GM12878 (cell line): ENCODE data around the gene CARMIL3. TPM values are rescaled to one million over a fixed set of nuclear protein-coding genes. Genes with fewer than 3 reads are reported as not detected.

Experiments
- BCLAF1 ChIP-seq: fragments of 450-650 bp; IDR thresholded peaks from 2 replicates; pipeline ENCODE4 v1.6.1; 2017; ENCODE audit warnings: antibody characterized with exemption, mild to moderate bottlenecking, moderate library complexity
- CBX5 ChIP-seq: sonication (generic); IDR thresholded peaks from 2 replicates; pipeline ENCODE4 v1.6.1; 2016; ENCODE audit warnings: low read depth, moderate library complexity, mild to moderate bottlenecking, inconsistent platforms
- CEBPB ChIP-seq, 2 experiments: fragments of 150-350 bp in 1 of 2; IDR thresholded peaks; 2 replicates each; pipeline ENCODE4 v1.6.1; 2012 to 2014; ENCODE audit warnings: low read depth in 2 of 2, low read length in 2 of 2, borderline replicate concordance in 1 of 2, inconsistent platforms in 1 of 2
- E4F1 ChIP-seq: fragments of 450-650 bp; IDR thresholded peaks from 2 replicates; pipeline ENCODE4 v1.6.1; 2018; ENCODE audit warnings: borderline replicate concordance, mild to moderate bottlenecking; ENCODE audit not compliant: partially characterized antibody
- FOXK2 ChIP-seq: fragments of 450-650 bp; IDR thresholded peaks from 2 replicates; pipeline ENCODE4 v1.6.1; 2017; ENCODE audit warnings: mild to moderate bottlenecking, moderate library complexity
- HDAC6 ChIP-seq: fragments of 200-600 bp; sonication (generic); IDR thresholded peaks from one replicate; pipeline ENCODE4 v1.8.0; 2017; ENCODE audit warnings: antibody characterized with exemption; ENCODE audit not compliant: unreplicated experiment
- POLR2AphosphoS2 ChIP-seq: IDR thresholded peaks from 2 replicates; pipeline ENCODE4 v1.6.1; 2011; ENCODE audit warnings: low read depth, mild to moderate bottlenecking, low read length, improper control_type of control experiment, moderate library complexity
- STAT3 ChIP-seq: IDR thresholded peaks from 2 replicates; pipeline ENCODE4 v1.6.1; 2011; ENCODE audit warnings: low read depth, low read length, improper control_type of control experiment
- ZNF274 ChIP-seq: IDR thresholded peaks from one replicate; pipeline ENCODE4 v1.8.0; 2011; ENCODE audit not compliant: insufficient read length, insufficient read depth
- polyA plus RNA-seq, 11 experiments: library from polyadenylated mRNA; depleted of rRNA in 4 of 11; unstranded in 6 of 11; stranded (reverse) in 5 of 11; fragments of >200 nt; fragmentation: Nextera tagmentation in 4 of 11; fragmentation: Illumina TruSeq in 1 of 11; extraction: Ambion mirVana in 4 of 11; extraction: Trizol in 1 of 11; gene quantifications; 1 replicate in 1 of 11; 2 replicates in 10 of 11; pipeline versions ENCODE4 v1.2.1 to v1.2.3, GENCODE V29; 2011 to 2016; ENCODE audit warnings: inconsistent platforms in 2 of 11, missing spikeins in 2 of 11, low read depth in 1 of 11
- total RNA-seq, 4 experiments: library from RNA; depleted of rRNA in 3 of 4; stranded (reverse); fragments of >200 nt in 3 of 4; fragmentation: Illumina TruSeq in 1 of 4; extraction: Trizol in 1 of 4; gene quantifications; 2 replicates each; pipeline versions ENCODE4 v1.2.1 to v1.2.3, GENCODE V29; 2013 to 2021

Gene CARMIL3
- total and polyA plus RNA-seq, 10 of the 15 experiments (the other 5 are each of a cell fraction or from before 2014, with no cell fraction given) = 0.09 to 0.32 (median 0.25) TPM; not detected in 3

GRCh38 chr14:24080142-24080530 is 28.3 kb downstream of the CARMIL3 start (continued):
- TF ChIP-seq BCLAF1 (no peak), FOXK2 (no peak), STAT3 (no peak), HDAC6 (no peak), POLR2AphosphoS2 (no peak), E4F1 (no peak), CBX5 (no peak), ZNF274 (no peak), CEBPB (IDR thresholded peaks at IDR 0.05; ENCODE audit: borderline replicate concordance in 1 of 2, low read depth in 2 of 2, low read length in 2 of 2) (no peak)
